Stimulated activated CD8-positive, alpha-beta memory T cell treated with anti-CD3 and anti-CD28 coated beads, Interleukin-12 subunit alpha, Interleukin-12 subunit beta, amount 100 ng/mL, for 4 hours (primary cell): ENCODE results near the gene PDP2.

Experiments
- DNase-seq: peaks from one replicate; pipeline ENCODE4 v3.0.0-alpha.2; 2020; ENCODE audit warnings: low read depth

The PDP2 gene

GRCh38 chr16:66935314-66936011, 55.1 kb downstream of the PDP2 start, which contains the start of gene CES2:
CES2 (plus strand) TSS chr16:66935516; CDS start chr16:66935636, 120 bp downstream.
- no peak for DNase-seq

- DNase-seq = no peak
These were observed 56.1 kb downstream of the PDP2 start for GRCh38 chr16:66936462-66936861.

GRCh38 chr16:66936889-66937554, 56.7 kb downstream of the PDP2 start:
- DNase-seq = no peak

GRCh38 chr16:66937725-66938337, 57.5 kb downstream of the PDP2 start:
- no peak for DNase-seq

- DNase-seq = no peak
These were observed 59.1 kb downstream of the PDP2 start for GRCh38 chr16:66939366-66939765.

- DNase-seq = no peak
These were observed 59.9 kb downstream of the PDP2 start for GRCh38 chr16:66940236-66940635.
